GM21367 (cell line): ENCODE results near the gene GPAT2.
"Not testable (repeated sequence)": the region's sequence is repeated elsewhere in the genome, so short reads cannot be mapped to it uniquely, and the experiment has no call there.

Experiments
- ATAC-seq: cut with Tn5 transposase; IDR thresholded peaks from one replicate; pipeline ENCODE4 v1.9.1; 2021; ENCODE audit not compliant: unreplicated experiment

GPAT2 gene

DNA sequence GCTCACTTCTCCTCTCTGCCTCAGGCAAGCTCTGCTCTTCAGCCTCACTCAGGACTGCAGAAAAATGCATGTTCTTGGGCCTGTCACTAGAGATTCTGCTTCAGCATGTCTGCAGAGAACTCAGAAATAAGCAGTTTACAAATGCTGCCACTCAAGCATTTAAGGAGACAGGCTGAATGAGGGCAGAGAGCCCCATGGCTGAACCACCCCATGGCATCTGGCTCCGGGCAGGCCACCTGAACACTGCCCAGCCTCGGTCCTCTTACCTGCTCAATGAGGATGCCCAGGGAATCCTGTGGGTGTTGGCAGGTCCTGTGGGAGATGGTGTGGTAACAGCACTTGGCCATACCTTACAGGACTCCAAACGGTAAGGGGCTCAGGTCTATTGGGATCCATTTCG, 31.2 kb upstream of the GPAT2 start:
- not testable (repeated sequence) for ATAC-seq

DNA sequence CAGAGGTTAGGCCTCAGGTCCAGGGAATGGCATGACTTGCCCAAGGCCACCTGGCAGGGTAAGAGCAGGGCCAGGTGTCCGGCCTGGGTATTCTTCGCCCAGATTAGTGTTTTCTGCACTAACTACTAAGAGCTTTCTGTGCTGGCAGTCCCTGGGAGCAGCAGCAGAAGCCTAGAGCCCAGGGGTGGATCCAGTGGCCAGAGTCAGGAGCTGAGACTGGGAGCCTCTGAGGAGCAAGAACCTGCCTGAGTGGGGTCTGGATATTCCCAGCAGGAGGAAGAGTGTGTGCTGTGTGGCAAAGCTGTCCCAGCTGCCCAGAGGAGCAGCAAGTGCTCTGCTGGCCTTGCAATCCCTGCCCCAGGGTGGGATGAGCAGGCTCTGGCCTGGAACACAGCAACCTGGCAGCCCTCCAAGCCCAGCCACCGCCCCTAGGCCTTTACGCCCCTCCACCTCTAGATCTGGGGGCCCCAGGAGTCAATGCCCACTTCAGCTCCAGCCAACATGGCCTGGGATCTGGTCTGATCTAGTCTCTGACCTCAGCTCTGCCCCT, 30.7 kb upstream of the GPAT2 start:
- ATAC-seq, result no peak

DNA sequence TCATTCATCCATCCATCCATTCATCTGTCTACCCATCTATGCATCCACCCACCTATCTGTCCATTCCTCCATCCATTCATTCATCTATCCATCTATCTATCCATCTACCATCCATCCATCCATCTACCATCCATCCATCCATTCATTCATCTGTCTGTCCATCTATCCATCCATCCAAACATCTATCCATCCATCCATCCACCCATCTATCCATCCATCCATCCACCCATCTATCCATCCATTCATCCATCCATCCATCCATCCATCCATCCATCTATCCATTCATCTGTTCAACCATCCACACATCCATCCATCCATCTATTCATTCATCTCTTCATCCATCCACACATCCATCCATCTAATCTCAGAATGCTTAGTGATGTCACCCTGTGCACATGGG, 30.0 kb upstream of the GPAT2 start:
- not testable (repeated sequence) for ATAC-seq

DNA sequence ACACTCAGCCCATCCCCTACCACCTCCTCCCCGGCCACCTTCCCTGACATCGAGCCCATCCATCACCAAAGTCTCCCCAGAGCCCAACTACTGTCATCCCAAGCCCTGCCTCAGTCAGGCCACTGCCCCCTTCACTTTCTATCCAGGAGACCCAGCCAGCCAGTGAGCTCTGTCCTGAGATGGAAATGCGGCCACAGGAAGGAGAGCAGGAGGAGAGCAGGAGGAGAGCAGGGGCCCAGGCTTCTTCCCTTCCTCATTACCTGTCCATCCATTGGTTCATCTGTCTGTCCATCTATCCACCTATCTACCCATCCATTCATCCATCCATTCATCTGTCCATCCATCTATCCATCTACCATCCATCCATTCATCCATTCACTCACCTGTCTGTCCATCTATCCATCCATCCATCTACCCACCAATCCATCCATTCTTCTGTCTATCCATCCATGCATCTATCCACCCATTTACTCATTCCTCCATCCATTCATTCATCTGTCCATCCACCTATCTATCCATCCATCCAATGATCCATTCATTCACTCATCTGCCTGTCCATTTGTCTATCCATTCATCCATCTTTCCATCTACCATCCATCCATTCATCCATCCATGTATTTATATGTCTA, 29.4 kb upstream of the GPAT2 start:
- not testable (repeated sequence) for ATAC-seq

DNA sequence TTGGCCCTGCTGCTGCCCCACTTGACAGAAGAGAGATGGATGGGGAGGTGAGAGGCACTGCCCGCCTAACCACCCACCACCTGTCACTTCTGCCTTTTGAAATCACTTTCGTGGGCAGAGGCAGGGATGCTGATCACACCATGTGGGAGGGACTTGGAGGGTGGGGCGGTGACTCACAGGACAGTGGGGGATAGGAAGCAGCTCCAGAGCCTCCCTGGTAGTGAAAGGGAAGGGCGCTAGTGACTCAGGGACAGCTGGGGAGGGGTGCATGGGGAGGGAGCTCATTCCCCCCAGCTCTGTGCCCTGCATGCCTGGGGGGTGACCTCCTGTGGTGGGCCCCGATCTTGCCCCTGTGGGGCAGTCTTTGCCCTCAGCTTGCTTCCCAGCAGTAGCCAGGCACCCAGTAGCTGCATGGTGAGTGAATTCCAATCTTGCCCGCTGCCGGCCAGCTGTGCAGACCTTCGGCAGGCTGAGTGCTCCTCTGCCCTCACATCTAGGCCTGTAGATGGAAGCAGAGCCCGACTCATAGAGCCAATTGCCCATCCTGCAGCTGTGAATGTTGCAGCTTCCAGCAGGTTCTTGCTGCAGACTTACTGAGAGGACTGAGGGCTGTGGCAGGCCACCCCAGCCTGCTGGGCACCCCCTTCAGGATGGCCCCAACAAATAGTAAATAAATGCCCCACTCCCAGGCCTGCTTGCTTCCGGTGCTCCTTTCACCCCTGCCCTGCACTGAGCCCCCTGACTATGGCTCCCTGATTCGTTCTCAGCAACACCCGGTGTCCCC, 28.6 kb upstream of the GPAT2 start:
- not testable (repeated sequence) for ATAC-seq

DNA sequence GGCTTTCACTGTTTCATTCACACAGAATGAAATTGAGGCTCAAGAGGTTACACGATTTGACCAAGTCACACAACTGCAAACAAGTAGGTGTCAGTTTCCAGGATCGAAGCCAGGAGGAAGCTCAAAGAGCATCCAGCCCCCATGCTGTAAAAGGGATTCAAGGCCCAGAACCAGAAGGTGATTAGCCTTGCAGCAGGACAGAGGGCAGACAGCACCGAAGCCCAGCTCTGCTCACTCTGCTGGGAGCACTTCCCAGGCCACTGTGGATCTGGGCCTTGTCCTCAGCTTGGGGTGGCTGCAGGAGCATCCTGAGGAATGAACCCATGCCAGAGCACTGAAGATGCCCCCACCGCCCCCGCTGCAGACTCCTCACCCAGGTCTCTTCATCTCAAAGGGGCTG, 27.8 kb upstream of the GPAT2 start:
- ATAC-seq, result not testable (repeated sequence)

DNA sequence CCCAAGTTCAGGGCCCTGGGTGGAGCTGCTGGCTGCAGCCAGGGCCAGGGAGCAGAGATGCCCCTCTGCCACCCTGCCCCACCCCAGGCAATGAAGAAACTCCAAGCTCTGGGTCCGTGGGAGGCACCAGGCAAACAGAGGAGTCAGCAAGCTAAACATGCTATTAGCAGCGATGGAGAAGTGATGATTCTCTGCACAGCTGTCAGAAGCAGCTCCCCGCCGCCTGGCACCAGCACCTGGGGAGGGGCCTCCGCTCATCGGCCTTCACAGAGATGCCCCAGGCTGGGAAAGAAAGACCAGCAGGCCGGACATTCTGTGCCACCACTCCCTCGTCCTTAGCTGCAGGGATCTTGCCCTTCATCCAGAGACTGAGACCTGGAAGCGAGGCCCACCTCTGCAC, 27.2 kb upstream of the GPAT2 start:
- not testable (repeated sequence) for ATAC-seq

DNA sequence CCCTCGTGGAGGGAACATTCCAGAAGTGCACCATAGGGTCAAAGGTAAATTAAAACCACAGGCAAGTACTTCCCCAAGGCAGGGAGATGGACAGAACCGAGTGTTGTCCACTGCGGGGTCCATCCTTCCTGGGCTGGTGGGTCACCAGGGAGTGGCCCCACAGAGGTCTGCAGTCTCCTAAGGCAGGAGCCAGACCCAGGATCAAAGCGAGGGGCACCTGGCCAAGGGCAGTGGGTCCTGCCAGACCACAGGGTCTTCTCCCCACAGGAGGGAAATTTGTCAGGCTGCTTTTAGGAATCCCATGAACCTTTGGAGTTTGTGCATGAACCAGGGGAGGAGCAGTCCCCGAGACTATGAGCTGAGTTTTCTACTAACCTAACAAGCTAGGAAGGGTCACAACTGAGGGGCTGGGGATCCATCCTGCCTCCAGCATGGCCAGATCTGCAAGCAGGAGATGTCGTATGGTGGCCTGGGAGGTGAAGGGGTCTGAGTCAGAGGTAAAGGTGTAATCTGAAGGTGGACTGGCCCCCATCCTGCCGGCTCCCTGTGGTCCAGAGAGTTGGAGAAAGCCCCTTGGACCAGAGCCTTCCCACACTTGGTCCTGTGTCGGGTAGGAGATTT, 26.6 kb upstream of the GPAT2 start:
- ATAC-seq, result not testable (repeated sequence)

DNA sequence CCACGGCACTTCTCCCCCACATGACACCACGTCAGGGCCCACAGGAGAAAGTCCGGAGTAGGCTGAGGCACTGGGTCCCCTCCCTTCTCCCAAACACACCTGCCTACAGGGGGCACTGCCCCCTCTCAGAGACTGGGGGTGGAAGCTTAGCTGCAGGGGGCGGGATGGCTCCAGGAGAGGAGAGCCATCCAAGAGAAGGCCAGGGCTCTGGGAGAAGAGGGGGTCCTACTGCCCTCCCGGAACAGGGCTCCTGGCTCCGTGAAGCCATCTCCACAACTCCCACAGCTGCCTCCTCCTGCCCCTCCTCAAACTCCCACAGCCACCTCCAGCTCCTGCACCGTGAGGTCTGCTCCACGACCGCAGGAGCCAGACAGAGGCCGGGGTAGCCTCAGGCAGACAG, 25.6 kb upstream of the GPAT2 start:
- not testable (repeated sequence) for ATAC-seq

DNA sequence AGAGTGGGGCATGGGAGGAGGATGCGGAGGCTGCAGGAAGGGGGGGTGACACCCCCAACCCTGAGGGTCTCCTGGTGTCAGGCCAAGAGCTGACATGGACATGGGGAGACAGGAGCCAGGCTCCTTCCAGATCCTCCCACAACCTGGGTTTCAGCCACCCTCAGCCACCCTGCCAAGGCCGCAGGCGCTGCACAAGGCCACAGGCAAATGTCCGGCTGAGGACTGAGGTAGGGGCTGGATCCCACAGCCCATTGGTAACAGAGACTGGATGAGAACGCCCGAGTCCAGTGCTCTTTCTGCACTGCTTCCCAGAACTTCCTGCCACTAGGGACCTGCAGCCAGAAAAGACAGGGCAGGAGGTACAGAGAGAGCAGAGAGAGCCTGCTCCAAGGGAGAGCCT, 24.7 kb upstream of the GPAT2 start:
- not testable (repeated sequence) for ATAC-seq

DNA sequence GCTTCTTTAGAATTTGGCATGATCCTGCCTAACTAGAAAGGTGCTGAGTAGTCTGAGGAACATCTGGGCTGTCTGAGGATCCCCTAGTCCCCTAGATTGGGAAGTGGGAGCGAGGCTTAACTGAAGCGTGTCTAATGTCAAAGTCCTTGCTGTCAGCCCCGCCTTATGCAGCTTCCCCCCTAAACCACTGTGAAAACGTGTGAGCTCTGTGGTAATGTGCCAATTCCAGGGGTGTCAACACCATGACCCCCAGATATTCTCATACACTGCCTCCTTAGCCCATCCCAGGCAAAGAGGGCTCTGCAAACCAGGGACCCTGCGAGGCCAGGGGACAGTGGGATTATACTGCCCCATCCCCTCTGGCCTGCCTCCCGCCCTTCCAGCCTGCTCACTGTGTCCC, 21.1 kb upstream of the GPAT2 start:
- ATAC-seq, result not testable (repeated sequence)

DNA sequence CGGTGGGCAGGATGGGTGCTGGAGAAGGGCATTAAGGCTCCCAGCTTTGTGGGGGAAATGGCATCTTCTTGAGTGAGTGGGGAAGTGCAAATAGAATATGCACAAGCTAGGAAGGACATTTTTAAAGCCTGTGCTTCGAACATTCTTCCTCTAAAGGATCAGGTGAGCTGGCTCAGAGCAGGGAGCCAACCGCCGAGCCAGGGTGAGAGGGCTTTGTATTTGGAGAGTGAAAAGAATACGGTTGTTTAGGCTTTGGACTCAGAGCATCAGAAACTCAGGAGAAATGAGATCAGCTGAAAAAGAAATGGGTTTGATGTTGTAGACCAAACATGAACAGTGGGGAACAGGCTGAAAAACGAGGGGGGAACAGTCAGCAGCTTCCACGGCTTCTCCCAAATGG, 19.8 kb upstream of the GPAT2 start:
- ATAC-seq, result not testable (repeated sequence)

DNA sequence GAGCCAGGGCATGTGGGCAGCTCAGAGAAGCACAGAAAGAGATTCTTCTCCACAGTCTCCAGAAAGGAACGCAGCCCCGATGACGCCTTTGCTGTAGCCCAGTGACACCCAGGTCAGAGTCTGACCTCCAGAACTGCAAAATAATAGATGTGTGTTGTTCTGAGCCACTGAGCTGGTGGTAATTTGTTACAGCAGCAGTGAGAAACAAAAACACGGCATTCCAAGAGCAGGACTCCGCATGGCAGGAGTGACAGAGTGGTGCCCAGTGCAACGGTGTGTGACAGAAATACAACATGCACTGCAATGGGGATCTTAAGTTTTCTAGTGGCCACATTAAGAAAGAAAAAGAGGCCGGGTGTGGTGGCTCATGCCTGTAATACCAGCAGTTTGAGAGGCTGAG, 18.7 kb upstream of the GPAT2 start:
- ATAC-seq, result not testable (repeated sequence)

DNA sequence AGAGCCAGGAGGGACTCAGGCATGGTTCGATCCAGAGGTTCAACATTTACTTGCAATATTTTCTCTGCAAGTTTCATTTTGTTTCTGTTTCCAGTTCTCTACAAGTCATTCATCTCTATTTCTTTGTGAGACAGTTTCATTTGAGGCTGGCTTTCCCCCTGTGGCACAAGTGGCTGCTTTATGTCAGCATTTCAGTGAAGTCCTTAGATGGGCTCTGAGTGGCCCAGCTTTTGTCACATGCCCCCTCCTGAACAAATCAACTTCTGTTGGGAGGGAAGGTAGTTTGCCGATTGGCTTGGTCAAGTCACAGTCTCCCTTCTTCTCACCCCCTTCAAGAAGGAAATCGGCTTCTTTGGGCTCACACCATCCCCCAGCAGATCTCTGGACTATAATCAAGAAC, 17.9 kb upstream of the GPAT2 start:
- ATAC-seq, result not testable (repeated sequence)

DNA sequence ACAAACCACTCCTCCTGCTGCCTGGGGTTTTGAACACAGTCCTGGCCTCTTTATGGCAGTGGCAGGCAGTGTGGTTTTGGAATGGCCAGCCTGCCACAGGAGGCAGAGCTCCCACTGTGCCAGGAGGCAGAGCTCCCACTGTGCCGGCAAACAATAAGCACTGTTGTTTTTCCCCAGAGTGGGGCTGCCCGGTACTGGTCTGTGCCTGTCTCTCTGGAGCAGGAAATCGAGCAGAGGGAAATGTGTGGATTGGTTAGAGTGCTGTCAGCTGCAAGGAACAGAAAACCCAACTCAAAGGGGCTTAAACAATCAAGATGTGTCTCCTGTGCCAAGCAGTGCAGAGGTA, 15.2 kb upstream of the GPAT2 start:
- not testable (repeated sequence) for ATAC-seq

DNA sequence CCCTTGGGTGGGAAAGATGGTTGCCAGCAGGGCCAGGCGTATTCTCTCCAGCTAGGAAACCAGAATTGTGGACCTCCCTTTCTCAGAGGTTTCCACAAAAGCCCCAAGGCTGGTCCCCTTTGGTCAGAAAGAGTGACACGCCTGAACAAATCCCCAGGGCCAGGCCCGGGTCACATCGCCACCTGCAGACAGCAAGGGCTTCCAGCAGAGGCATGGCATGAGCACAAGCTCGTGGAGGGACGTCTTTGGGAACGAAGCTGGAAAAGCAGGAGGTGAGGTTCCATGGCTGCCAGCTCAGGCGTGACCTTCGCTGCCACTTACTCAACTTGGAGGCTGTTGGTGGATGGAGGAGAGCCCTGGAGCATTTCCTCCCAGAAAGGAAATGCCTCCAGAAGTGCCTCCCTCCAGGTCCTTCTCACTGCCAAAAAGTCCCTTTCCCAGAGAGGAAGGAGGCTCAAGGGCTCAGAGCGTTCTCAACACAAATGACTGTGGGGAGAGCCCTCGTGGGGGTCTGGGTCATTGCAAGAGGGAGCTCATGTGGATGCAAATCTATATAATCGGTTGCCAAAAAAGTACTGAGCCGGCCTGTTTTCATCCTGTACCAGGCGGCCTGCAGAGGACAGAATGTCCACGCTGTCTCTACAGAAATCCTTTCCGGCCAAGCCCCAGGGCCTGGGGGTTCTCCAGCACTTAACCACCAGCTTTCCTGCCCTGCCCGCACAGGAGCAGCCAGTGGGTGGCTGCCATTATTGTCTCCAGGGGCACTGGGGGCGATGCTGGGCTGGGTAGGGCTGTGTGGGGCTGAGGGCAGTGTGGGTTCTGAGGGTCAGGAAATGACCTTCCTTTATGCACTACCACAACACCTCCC, 14.6 kb upstream of the GPAT2 start:
- not testable (repeated sequence) for ATAC-seq

DNA sequence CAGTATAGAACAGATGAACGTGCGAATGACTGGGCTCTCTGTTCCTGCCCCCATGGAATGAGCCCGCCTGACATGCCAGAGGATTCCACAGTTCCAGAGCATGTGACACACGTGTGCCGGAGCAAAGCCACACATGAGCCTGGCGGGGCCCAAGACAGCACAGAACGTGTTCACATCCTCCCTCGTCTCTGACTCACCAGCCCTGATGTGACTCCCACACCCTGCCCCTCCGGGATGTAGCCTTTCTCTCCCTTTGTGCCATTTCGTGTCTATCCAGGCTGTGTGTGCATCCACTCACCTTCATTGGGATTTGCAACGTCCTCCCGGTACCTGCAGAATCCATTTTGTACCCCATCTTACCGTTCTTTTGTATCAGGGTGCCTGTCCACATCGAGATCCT, 838 bp upstream of the GPAT2 start:
- not testable (repeated sequence) for ATAC-seq

DNA sequence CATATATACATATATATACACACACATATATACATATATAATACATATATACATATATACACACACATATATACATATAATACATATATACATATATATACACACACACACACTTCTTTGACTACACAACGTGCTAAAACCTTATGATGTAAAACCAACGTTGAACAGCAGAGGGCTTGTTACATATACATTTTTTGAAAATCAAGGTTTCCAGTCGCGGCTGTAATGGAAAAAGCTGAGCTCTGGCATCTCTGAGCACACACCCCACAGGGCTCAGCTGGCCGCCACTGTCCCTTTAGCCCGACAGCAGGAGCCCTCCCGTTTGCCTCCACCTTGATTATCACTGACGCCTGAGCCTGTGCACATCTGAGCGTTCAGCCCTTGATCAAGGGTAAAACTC, 719 bp downstream of the GPAT2 start:
- ATAC-seq, result not testable (repeated sequence)

DNA sequence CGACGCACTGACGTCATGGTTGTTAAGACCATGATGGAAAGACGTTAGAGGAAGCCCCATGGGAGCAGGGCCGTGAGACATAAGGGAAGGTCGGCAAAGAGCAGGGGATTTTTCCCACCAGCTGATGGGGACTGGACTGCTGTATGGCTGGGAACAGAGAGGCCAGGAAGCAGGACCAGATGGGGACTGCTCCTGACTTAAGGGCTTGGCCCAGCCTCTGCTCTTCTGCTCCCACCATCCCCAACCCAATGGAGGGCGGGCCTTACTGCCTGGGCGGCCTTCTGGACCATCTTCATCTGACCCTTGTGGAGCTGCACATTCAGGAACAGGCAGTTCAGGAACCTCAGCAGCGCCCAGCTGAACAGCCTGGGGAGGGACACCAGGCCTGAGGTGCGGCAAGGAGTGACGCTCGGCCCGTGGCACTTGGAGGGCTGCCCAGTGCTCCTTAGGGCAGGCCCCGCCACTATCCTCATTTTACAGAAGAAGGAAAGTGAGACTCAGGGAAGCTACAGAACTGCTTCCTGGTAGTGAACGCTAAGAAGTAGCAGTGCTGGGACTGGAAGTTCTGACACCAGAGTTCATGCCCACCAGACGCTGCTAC, 6.9 kb downstream of the GPAT2 start:
- not testable (repeated sequence) for ATAC-seq

DNA sequence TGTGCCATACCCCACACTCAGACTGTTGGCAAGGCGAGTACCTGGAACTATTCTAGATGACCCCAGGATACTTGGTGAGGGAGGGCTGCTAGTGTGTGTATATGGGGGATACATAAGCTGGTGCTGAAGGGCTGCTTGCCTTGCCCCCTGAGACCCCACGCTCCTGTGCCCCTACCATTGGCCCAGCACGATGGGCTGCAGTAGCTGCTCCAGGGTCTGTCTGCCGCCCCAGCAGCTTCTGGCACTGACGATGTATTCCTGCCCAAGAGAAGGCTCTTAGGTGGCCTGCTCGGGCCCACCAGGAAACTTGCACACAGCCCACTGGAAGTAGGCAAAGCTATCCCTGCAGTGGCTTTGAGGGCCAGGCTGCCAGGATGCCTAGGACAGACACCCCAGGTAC, 9.0 kb downstream of the GPAT2 start:
- not testable (repeated sequence) for ATAC-seq

DNA sequence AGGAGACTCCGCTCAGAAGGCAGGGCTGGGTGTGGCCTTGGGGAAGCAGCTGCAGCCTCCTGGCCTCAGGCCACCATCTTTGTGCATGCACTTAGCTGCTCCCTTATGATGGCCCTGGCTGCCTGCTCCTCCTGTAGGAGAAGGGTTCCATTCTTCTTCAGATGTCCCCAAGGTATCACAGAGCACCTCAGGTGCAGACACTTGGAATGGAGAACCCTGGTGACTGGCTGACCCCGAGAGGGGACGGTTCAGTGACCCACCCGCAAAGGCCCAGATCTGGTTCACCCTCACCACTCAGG, 9.6 kb downstream of the GPAT2 start:
- no peak for ATAC-seq
